SU-DHL-6 (cell line): ENCODE measurements around the gene SMOC2.

Experiments
- EZH2phosphoT487 ChIP-seq: fragments of 200-600 bp; sonication (generic), shearing (Covaris generic); conservative IDR thresholded peaks from 2 replicates; pipeline ENCODE4 v1.6.1; 2018; ENCODE audit warnings: mild to moderate bottlenecking, antibody characterized with exemption, low read length, moderate library complexity, mixed read lengths
- TF ChIP-seq, protein P1 (sequence below): fragments of 200-600 bp; sonication (generic); IDR thresholded peaks from one replicate; pipeline ENCODE4 v1.5.1; 2017; ENCODE audit warnings: antibody characterized with exemption, mild to moderate bottlenecking, low read length, moderate library complexity; ENCODE audit not compliant: insufficient read depth, poor library complexity, severe bottlenecking

DNA sequence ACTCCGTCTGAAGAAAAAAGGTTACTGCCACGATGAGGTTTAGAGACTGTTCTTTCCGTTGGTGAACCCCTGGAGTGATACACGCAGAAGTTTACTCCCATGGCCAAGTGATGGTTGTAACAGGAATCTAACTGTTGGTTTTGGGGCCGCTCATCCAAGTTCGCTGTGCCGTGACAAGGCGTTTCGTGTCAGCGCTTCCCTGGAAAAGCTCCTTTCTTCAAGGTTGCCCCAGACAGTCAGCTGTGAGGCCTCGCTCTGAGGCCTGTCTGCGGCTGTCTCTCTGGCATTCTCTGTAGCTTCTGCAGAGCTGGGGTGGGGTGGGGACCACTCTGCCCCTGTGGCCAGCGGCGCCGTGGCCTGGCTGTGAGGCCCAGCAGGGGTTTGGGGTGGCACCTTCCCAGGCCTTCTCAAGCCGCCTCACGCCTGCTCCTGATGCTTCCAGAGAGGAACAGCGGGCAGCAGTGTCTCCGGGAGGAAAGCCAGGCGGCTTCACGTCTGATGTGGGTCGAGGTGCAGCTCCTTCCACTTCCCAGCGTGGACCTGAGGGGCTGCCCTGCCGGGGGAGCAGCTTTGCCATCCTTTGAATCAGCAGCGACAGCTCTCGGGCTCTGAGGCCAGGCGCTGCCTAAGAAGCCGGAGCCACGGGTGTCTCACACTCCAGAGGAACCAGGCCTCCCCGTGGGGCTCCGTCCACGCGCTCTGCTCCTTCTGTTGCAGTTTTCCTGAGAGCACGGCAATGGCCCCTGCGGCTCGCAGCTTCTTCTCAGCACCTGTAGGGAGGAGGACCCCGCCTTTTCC, 76.2 kb downstream of the SMOC2 start:
- TF ChIP-seq, protein P1, sequence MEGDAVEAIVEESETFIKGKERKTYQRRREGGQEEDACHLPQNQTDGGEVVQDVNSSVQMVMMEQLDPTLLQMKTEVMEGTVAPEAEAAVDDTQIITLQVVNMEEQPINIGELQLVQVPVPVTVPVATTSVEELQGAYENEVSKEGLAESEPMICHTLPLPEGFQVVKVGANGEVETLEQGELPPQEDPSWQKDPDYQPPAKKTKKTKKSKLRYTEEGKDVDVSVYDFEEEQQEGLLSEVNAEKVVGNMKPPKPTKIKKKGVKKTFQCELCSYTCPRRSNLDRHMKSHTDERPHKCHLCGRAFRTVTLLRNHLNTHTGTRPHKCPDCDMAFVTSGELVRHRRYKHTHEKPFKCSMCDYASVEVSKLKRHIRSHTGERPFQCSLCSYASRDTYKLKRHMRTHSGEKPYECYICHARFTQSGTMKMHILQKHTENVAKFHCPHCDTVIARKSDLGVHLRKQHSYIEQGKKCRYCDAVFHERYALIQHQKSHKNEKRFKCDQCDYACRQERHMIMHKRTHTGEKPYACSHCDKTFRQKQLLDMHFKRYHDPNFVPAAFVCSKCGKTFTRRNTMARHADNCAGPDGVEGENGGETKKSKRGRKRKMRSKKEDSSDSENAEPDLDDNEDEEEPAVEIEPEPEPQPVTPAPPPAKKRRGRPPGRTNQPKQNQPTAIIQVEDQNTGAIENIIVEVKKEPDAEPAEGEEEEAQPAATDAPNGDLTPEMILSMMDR, result no peak
- TF ChIP-seq EZH2phosphoT487, result no peak
